ENCODE results near the gene TMC1. TPM values are rescaled to one million over a fixed set of nuclear protein-coding genes. Genes with fewer than 3 reads are reported as not detected.
"Not testable (repeated sequence)": the region's sequence is repeated elsewhere in the genome, so short reads cannot be mapped to it uniquely, and the experiment has no call there.

TMC1 gene
- total and polyA plus RNA-seq, 8 donors, result 0.33 to 0.73 TPM; not detected in 6

GRCh38 chr9:72855890-72856523, 334.6 kb downstream of the TMC1 start:
- Histone ChIP-seq H3K4me1 (peaks cover 6 to 21% (median 14%) of the 10 kb centered on the region in 4 donors), H3K4me3 (no peak overlapping the region), H3K27ac (no peak overlapping the region), H3K9me3 (no peaks in the 10 kb centered on the region), H3K36me3 (no peaks in the 10 kb centered on the region), H3K27me3 (no peaks in the 10 kb centered on the region)
- 76 to 89% (median 85%) methylated on average over 5 of the region's 5 CpGs for WGBS, 5 donors
- no peak for DNase-seq
- TF ChIP-seq POLR2A (IDR thresholded peaks at IDR 0.05), result no peak
- no peak for TF ChIP-seq POLR2AphosphoS5 (IDR thresholded peaks at IDR 0.05)
- no peak for TF ChIP-seq EP300 (IDR thresholded peaks at IDR 0.05)
- no peak for TF ChIP-seq CTCF (IDR thresholded peaks at IDR 0.05)
- intact Hi-C loops (cut with DNase I; ENCODE audit: low total_unique reads), result no loop called here

- WGBS, 5 donors, result 48 to 50% (median 49%) methylated on average over 8 of the region's 8 CpGs
- TF ChIP-seq CTCF (IDR thresholded peaks at IDR 0.05) (peak in 5 of 7 experiments; percentile 45 to 58 (median 50)), EP300 (IDR thresholded peaks at IDR 0.05) (no peak), POLR2AphosphoS5 (IDR thresholded peaks at IDR 0.05) (no peak)
- Histone ChIP-seq H3K27ac (peak overlapping the region in 1 of 5 donors; percentile 63), H3K4me3 (no peak overlapping the region), H3K4me1 (peaks cover 6 to 21% (median 14%) of the 10 kb centered on the region in 4 donors), H3K9me3 (no peaks in the 10 kb centered on the region), H3K36me3 (no peaks in the 10 kb centered on the region), H3K27me3 (no peaks in the 10 kb centered on the region)
- peak; percentile 29 to 86 for DNase-seq
- intact Hi-C loops (cut with DNase I; ENCODE audit: low total_unique reads), result no loop called here
Measured at GRCh38 chr9:72856972-72857623, 335.7 kb downstream of the TMC1 start.

GRCh38 chr9:72857624-72857996, 336.2 kb downstream of the TMC1 start:
- no peak overlapping the region for H3K4me3 ChIP-seq
- no peaks in the 10 kb centered on the region for H3K36me3 ChIP-seq
- H3K4me1 ChIP-seq, result peaks cover 6 to 21% (median 14%) of the 10 kb centered on the region in 4 donors
- H3K27me3 ChIP-seq, result no peaks in the 10 kb centered on the region
- intact Hi-C loops (cut with DNase I; ENCODE audit: low total_unique reads), result no loop called here
- H3K27ac ChIP-seq, result peak overlapping the region in 4 of 5 donors; percentile 3 to 63 (median 34)
- WGBS, 5 donors, result 83 to 94% (median 90%) methylated on average over 2 of the region's 2 CpGs
- H3K9me3 ChIP-seq, result no peaks in the 10 kb centered on the region
- no peak for DNase-seq
- TF ChIP-seq CTCF (IDR thresholded peaks at IDR 0.05) (no peak), POLR2AphosphoS5 (IDR thresholded peaks at IDR 0.05) (no peak), EP300 (IDR thresholded peaks at IDR 0.05) (no peak), POLR2A (IDR thresholded peaks at IDR 0.05) (no peak)

- Histone ChIP-seq H3K27ac (peak overlapping the region in 4 of 5 donors; percentile 24 to 63 (median 46)), H3K9me3 (no peaks in the 10 kb centered on the region), H3K27me3 (no peaks in the 10 kb centered on the region), H3K4me3 (no peak overlapping the region), H3K36me3 (no peaks in the 10 kb centered on the region), H3K4me1 (peaks cover 6 to 21% (median 14%) of the 10 kb centered on the region in 4 donors)
- peak in 1 of 2 donors; percentile 59 for DNase-seq
- 38 to 44% (median 41%) methylated on average over 5 of the region's 5 CpGs for WGBS, 5 donors
- intact Hi-C loops (cut with DNase I; ENCODE audit: low total_unique reads), result no loop called here
- TF ChIP-seq POLR2AphosphoS5 (IDR thresholded peaks at IDR 0.05) (peak in 1 of 3 donors; percentile 17), POLR2A (IDR thresholded peaks at IDR 0.05) (no peak), EP300 (IDR thresholded peaks at IDR 0.05) (no peak), CTCF (IDR thresholded peaks at IDR 0.05) (no peak)
Measured at GRCh38 chr9:72858089-72858912, 336.9 kb downstream of the TMC1 start.

GRCh38 chr9:72862788-72863187, 341.4 kb downstream of the TMC1 start:
- DNase-seq; H3K27ac ChIP-seq; H3K9me3 ChIP-seq; intact Hi-C loops (cut with DNase I; ENCODE audit: low total_unique reads); H3K36me3 ChIP-seq; H3K4me3 ChIP-seq; H3K27me3 ChIP-seq: not testable (repeated sequence)
- peaks cover 0 to 12% (median 5%) of the 10 kb centered on the region in 4 donors for H3K4me1 ChIP-seq
- 82 to 95% (median 87%) methylated on average over 7 of the region's 7 CpGs for WGBS, 5 donors

Data from stomach (tissue), 9 donors.